ENCODE results near the gene KCNK15.

KCNK15 gene

GRCh38 chr20:44781118-44781517, 35.5 kb downstream of the KCNK15 start:
- Histone ChIP-seq H3K4me1 (no peaks in the 10 kb centered on the region), H3K4me3 (no peak overlapping the region), H3K36me3 (replicated peaks) (no peaks in the 10 kb centered on the region), H3K27me3 (ENCODE audit: low read depth) (no peaks in the 10 kb centered on the region), H3K9me3 (no peaks in the 10 kb centered on the region)
- in situ Hi-C loops (cut with MboI; ENCODE audit: low sequenced_read_pairs) = no loop called here
- DNase-seq (ENCODE audit: low spot score in 2 of 2) = no peak

GRCh38 chr20:44781791-44782190, 36.1 kb downstream of the KCNK15 start:
- Histone ChIP-seq H3K4me1 (no peaks in the 10 kb centered on the region), H3K9me3 (no peaks in the 10 kb centered on the region), H3K27me3 (ENCODE audit: low read depth) (no peaks in the 10 kb centered on the region), H3K36me3 (replicated peaks) (no peaks in the 10 kb centered on the region), H3K4me3 (no peak overlapping the region)
- in situ Hi-C loops (cut with MboI; ENCODE audit: low sequenced_read_pairs) = no loop called here
- no peak for DNase-seq (ENCODE audit: low spot score in 2 of 2)

GRCh38 chr20:44784688-44785087, 39.0 kb downstream of the KCNK15 start:
- Histone ChIP-seq H3K27me3 (ENCODE audit: low read depth) (no peaks in the 10 kb centered on the region), H3K36me3 (replicated peaks) (no peaks in the 10 kb centered on the region), H3K9me3 (no peaks in the 10 kb centered on the region), H3K4me1 (no peaks in the 10 kb centered on the region; the same call in 1 of the 2 replicates), H3K4me3 (no peak overlapping the region)
- DNase-seq (ENCODE audit: low spot score in 2 of 2) = no peak
- in situ Hi-C loops (cut with MboI; ENCODE audit: low sequenced_read_pairs) = no loop called here

- H3K4me1 ChIP-seq = no peaks in the 10 kb centered on the region; the same call in 1 of the 2 replicates
- no peaks in the 10 kb centered on the region for H3K9me3 ChIP-seq
- H3K4me3 ChIP-seq = no peak overlapping the region
- DNase-seq (ENCODE audit: low spot score in 2 of 2) = no peak
- no peaks in the 10 kb centered on the region for H3K36me3 ChIP-seq (replicated peaks)
- in situ Hi-C loops (cut with MboI; ENCODE audit: low sequenced_read_pairs) = no loop called here
- H3K27me3 ChIP-seq (ENCODE audit: low read depth) = no peaks in the 10 kb centered on the region
Observed at GRCh38 chr20:44785768-44786167, 40.1 kb downstream of the KCNK15 start.

- no peaks in the 10 kb centered on the region for H3K9me3 ChIP-seq
- no peaks in the 10 kb centered on the region for H3K36me3 ChIP-seq (replicated peaks)
- DNase-seq (ENCODE audit: low spot score in 2 of 2) = no peak
- no peaks in the 10 kb centered on the region for H3K27me3 ChIP-seq (ENCODE audit: low read depth)
- H3K4me3 ChIP-seq = no peak overlapping the region
- no peaks in the 10 kb centered on the region; the same call in 1 of the 2 replicates for H3K4me1 ChIP-seq
- in situ Hi-C loops (cut with MboI; ENCODE audit: low sequenced_read_pairs) = no loop called here
Observed at GRCh38 chr20:44787299-44787698, 41.6 kb downstream of the KCNK15 start.

GRCh38 chr20:44788706-44789456, 43.2 kb downstream of the KCNK15 start:
- no peaks in the 10 kb centered on the region for H3K9me3 ChIP-seq
- H3K27me3 ChIP-seq (ENCODE audit: low read depth) = no peaks in the 10 kb centered on the region
- H3K4me1 ChIP-seq = no peaks in the 10 kb centered on the region; the same call in 1 of the 2 replicates
- no peak overlapping the region for H3K4me3 ChIP-seq
- no peaks in the 10 kb centered on the region for H3K36me3 ChIP-seq (replicated peaks)
- DNase-seq (ENCODE audit: low spot score in 2 of 2) = no peak
- in situ Hi-C loops (cut with MboI; ENCODE audit: low sequenced_read_pairs) = no loop called here

- no peaks in the 10 kb centered on the region for H3K36me3 ChIP-seq (replicated peaks)
- no peaks in the 10 kb centered on the region for H3K27me3 ChIP-seq (ENCODE audit: low read depth)
- H3K4me3 ChIP-seq = no peak overlapping the region
- in situ Hi-C loops (cut with MboI; ENCODE audit: low sequenced_read_pairs) = no loop called here
- no peaks in the 10 kb centered on the region for H3K9me3 ChIP-seq
- no peaks in the 10 kb centered on the region; the same call in 1 of the 2 replicates for H3K4me1 ChIP-seq
- no peak for DNase-seq (ENCODE audit: low spot score in 2 of 2)
Observed at GRCh38 chr20:44790638-44791393, 45.2 kb downstream of the KCNK15 start.

GRCh38 chr20:44792796-44793195, 47.1 kb downstream of the KCNK15 start:
- Histone ChIP-seq H3K4me3 (no peak overlapping the region), H3K9me3 (no peaks in the 10 kb centered on the region), H3K4me1 (no peaks in the 10 kb centered on the region; the same call in 1 of the 2 replicates), H3K36me3 (replicated peaks) (no peaks in the 10 kb centered on the region), H3K27me3 (ENCODE audit: low read depth) (no peaks in the 10 kb centered on the region)
- in situ Hi-C loops (cut with MboI; ENCODE audit: low sequenced_read_pairs) = no loop called here
- DNase-seq (ENCODE audit: low spot score in 2 of 2) = no peak

- H3K4me3 ChIP-seq = no peak overlapping the region
- H3K27me3 ChIP-seq (ENCODE audit: low read depth) = no peaks in the 10 kb centered on the region
- in situ Hi-C loops (cut with MboI; ENCODE audit: low sequenced_read_pairs) = no loop called here
- no peaks in the 10 kb centered on the region for H3K36me3 ChIP-seq (replicated peaks)
- DNase-seq (ENCODE audit: low spot score in 2 of 2) = no peak
- H3K4me1 ChIP-seq = no peaks in the 10 kb centered on the region
- H3K9me3 ChIP-seq = no peaks in the 10 kb centered on the region
Observed at GRCh38 chr20:44795836-44796235, 50.2 kb downstream of the KCNK15 start.

- Histone ChIP-seq H3K4me3 (no peak overlapping the region), H3K4me1 (no peaks in the 10 kb centered on the region), H3K9me3 (no peaks in the 10 kb centered on the region), H3K36me3 (replicated peaks) (no peaks in the 10 kb centered on the region), H3K27me3 (ENCODE audit: low read depth) (no peaks in the 10 kb centered on the region)
- no peak for DNase-seq (ENCODE audit: low spot score in 2 of 2)
- in situ Hi-C loops (cut with MboI; ENCODE audit: low sequenced_read_pairs) = no loop called here
Observed at GRCh38 chr20:44796311-44796710, 50.6 kb downstream of the KCNK15 start.

- Histone ChIP-seq H3K4me3 (no peak overlapping the region), H3K9me3 (no peaks in the 10 kb centered on the region), H3K27me3 (ENCODE audit: low read depth) (no peaks in the 10 kb centered on the region), H3K4me1 (no peaks in the 10 kb centered on the region), H3K36me3 (replicated peaks) (no peaks in the 10 kb centered on the region)
- in situ Hi-C loops (cut with MboI; ENCODE audit: low sequenced_read_pairs) = no loop called here
- DNase-seq (ENCODE audit: low spot score in 2 of 2) = no peak
Observed at GRCh38 chr20:44796758-44797457, 51.2 kb downstream of the KCNK15 start.

- no peak for DNase-seq (ENCODE audit: low spot score in 2 of 2)
- Histone ChIP-seq H3K4me3 (no peak overlapping the region), H3K9me3 (no peaks in the 10 kb centered on the region), H3K4me1 (no peaks in the 10 kb centered on the region), H3K27me3 (ENCODE audit: low read depth) (no peaks in the 10 kb centered on the region), H3K36me3 (replicated peaks) (no peaks in the 10 kb centered on the region)
- in situ Hi-C loops (cut with MboI; ENCODE audit: low sequenced_read_pairs) = loop anchor here (5.0 kb wide), 1 partner anchor 68 kb away; no protein-coding TSS in a partner anchor
Observed at GRCh38 chr20:44799691-44800090, 54.0 kb downstream of the KCNK15 start.

- no peak overlapping the region for H3K4me3 ChIP-seq
- H3K27me3 ChIP-seq (ENCODE audit: low read depth) = no peaks in the 10 kb centered on the region
- no peaks in the 10 kb centered on the region for H3K9me3 ChIP-seq
- no peaks in the 10 kb centered on the region for H3K4me1 ChIP-seq
- no peaks in the 10 kb centered on the region for H3K36me3 ChIP-seq (replicated peaks)
- DNase-seq (ENCODE audit: low spot score in 2 of 2) = peak in 1 of 2 experiments; percentile 72
- in situ Hi-C loops (cut with MboI; ENCODE audit: low sequenced_read_pairs) = loop anchor here (5.0 kb wide), 1 partner anchor 67 kb away; no protein-coding TSS in a partner anchor
Observed at GRCh38 chr20:44800391-44801046, 54.9 kb downstream of the KCNK15 start.

All from HAP-1 (cell line).